Left ventricle myocardium inferior (tissue), 1 donor: Measurements from ENCODE around the gene TRNP1. TPM values are rescaled to one million over a fixed set of nuclear protein-coding genes. Genes with fewer than 3 reads are reported as not detected.

Experiments
- DNase-seq: peaks from one replicate; pipeline ENCODE4 v3.0.0-alpha.2; 2020
- H3K27ac ChIP-seq: fragments of 200-600 bp; replicated peaks from 2 replicates; pipeline ENCODE4 v1.8.0; 2021
- H3K27me3 ChIP-seq: fragments of 200-600 bp; 2 replicates; pipeline ENCODE4 v1.8.0; 2021; ENCODE audit warnings: low read depth
- H3K36me3 ChIP-seq: fragments of 200-600 bp; 2 replicates; pipeline ENCODE4 v1.8.0; 2021
- H3K4me1 ChIP-seq: fragments of 200-600 bp; 2 replicates; pipeline ENCODE4 v1.8.0; 2021
- H3K4me3 ChIP-seq: fragments of 200-600 bp; 2 replicates; pipeline ENCODE4 v1.8.0; 2021; ENCODE audit warnings: mild to moderate bottlenecking, moderate library complexity
- H3K9me3 ChIP-seq: fragments of 200-600 bp; replicated peaks from 2 replicates; pipeline ENCODE4 v1.8.0; 2021
- CTCF ChIP-seq: fragments of 200-600 bp; IDR thresholded peaks from 2 replicates; pipeline ENCODE4 v1.8.0; 2021; ENCODE audit warnings: antibody characterized with exemption, mild to moderate bottlenecking, borderline replicate concordance
- intact Hi-C: fragments of 100-400 bp; cut with micrococcal nuclease; formaldehyde crosslinking; loops from one replicate; pipeline ENCODE4 v1.11.0; 2022
- total RNA-seq: library from RNA; stranded (reverse); fragmentation: NEBNext Ultra II Directional; extraction: Animal tissue kit (Norgen Biotek cat#: 25700); gene quantifications from one replicate; pipeline ENCODE4 v1.2.1, GENCODE V29; 2021
- donor health status: DM: no; HTN: yes; CAD: no; lungs with severe emphysema.

The TRNP1 gene
- total RNA-seq, 1 donor from 2014 or later, result 35.7 TPM

GRCh38 chr1:26960625-26960966, 32.9 kb upstream of the TRNP1 start:
- intact Hi-C loops, result no loop called here
- no peak for DNase-seq
- peaks cover 19% of the 10 kb centered on the region for H3K4me1 ChIP-seq
- no peak overlapping the region for H3K27ac ChIP-seq
- peaks cover 13% of the 10 kb centered on the region for H3K9me3 ChIP-seq
- no peaks in the 10 kb centered on the region for H3K36me3 ChIP-seq
- TF ChIP-seq CTCF, result no peak
- peaks cover 71% of the 10 kb centered on the region for H3K27me3 ChIP-seq
- peak overlapping the region; percentile 69 for H3K4me3 ChIP-seq

- intact Hi-C loops, result no loop called here
- no peak overlapping the region for H3K4me3 ChIP-seq
- no peak for TF ChIP-seq CTCF
- peaks cover 73% of the 10 kb centered on the region for H3K27me3 ChIP-seq
- peaks cover 19% of the 10 kb centered on the region for H3K4me1 ChIP-seq
- no peak overlapping the region for H3K27ac ChIP-seq
- no peaks in the 10 kb centered on the region for H3K36me3 ChIP-seq
- H3K9me3 ChIP-seq, result peaks cover under 1% of the 10 kb centered on the region
- DNase-seq, result no peak
Observed at GRCh38 chr1:26961826-26962225, 31.7 kb upstream of the TRNP1 start.

- Histone ChIP-seq H3K36me3 (no peaks in the 10 kb centered on the region), H3K27me3 (peaks cover 66% of the 10 kb centered on the region), H3K4me3 (no peak overlapping the region), H3K9me3 (no peaks in the 10 kb centered on the region), H3K4me1 (peaks cover 11% of the 10 kb centered on the region), H3K27ac (no peak overlapping the region)
- no peak for DNase-seq
- intact Hi-C loops, result no loop called here
- no peak for TF ChIP-seq CTCF
Observed at GRCh38 chr1:26965213-26965612, 28.3 kb upstream of the TRNP1 start.

- intact Hi-C loops, result no loop called here
- Histone ChIP-seq H3K4me1 (peaks cover 9% of the 10 kb centered on the region), H3K9me3 (no peaks in the 10 kb centered on the region), H3K4me3 (no peak overlapping the region), H3K36me3 (no peaks in the 10 kb centered on the region), H3K27me3 (peaks cover 66% of the 10 kb centered on the region), H3K27ac (no peak overlapping the region)
- no peak for TF ChIP-seq CTCF
- DNase-seq, result no peak
Observed at GRCh38 chr1:26965628-26966027, 27.9 kb upstream of the TRNP1 start.

GRCh38 chr1:26970810-26971209, 22.7 kb upstream of the TRNP1 start:
- Histone ChIP-seq H3K36me3 (no peaks in the 10 kb centered on the region), H3K27me3 (peaks cover 45% of the 10 kb centered on the region), H3K9me3 (no peaks in the 10 kb centered on the region), H3K4me3 (no peak overlapping the region), H3K4me1 (no peaks in the 10 kb centered on the region), H3K27ac (no peak overlapping the region)
- TF ChIP-seq CTCF, result no peak
- intact Hi-C loops, result no loop called here
- DNase-seq, result no peak

GRCh38 chr1:26971590-26971989, 21.9 kb upstream of the TRNP1 start:
- TF ChIP-seq CTCF, result no peak
- Histone ChIP-seq H3K27me3 (peaks cover 38% of the 10 kb centered on the region), H3K36me3 (no peaks in the 10 kb centered on the region), H3K4me1 (no peaks in the 10 kb centered on the region), H3K27ac (no peak overlapping the region), H3K9me3 (no peaks in the 10 kb centered on the region), H3K4me3 (no peak overlapping the region)
- intact Hi-C loops, result no loop called here
- DNase-seq, result no peak
